Trophoblast cell (in vitro differentiated cells and primary cell): ENCODE measurements around the gene EBF3.
A peak's percentile ranks its signal among the peaks of the same experiment; 100 is the strongest.

Experiments used
- DNase-seq, 2 donors: peaks; one replicate each; pipeline ENCODE4 v3.0.0-alpha.2; 2016
- H2AFZ ChIP-seq: 2 replicates; pipeline ENCODE4 v1.6.1; 2013; ENCODE audit warnings: low read length, moderate library complexity, mild to moderate bottlenecking; ENCODE audit not compliant: insufficient read depth, poor library complexity
- H2AK5ac ChIP-seq: 2 replicates; pipeline ENCODE4 v1.6.1; 2013; ENCODE audit warnings: mild to moderate bottlenecking, low read length
- H2BK120ac ChIP-seq: 2 replicates; pipeline ENCODE4 v1.6.1; 2013; ENCODE audit warnings: low read length, mild to moderate bottlenecking, moderate library complexity; ENCODE audit not compliant: insufficient read depth, poor library complexity
- H2BK12ac ChIP-seq: 2 replicates; pipeline ENCODE4 v1.6.1; 2013; ENCODE audit warnings: mild to moderate bottlenecking, low read length, moderate library complexity
- H2BK5ac ChIP-seq: 2 replicates; pipeline ENCODE4 v1.6.1; 2013; ENCODE audit warnings: low read length, low read depth, moderate library complexity, mild to moderate bottlenecking; ENCODE audit not compliant: poor library complexity
- H3K14ac ChIP-seq: 2 replicates; pipeline ENCODE4 v1.6.1; 2013; ENCODE audit warnings: mild to moderate bottlenecking, low read length
- H3K18ac ChIP-seq: 2 replicates; pipeline ENCODE4 v1.6.1; 2013; ENCODE audit warnings: mild to moderate bottlenecking, low read length
- H3K23ac ChIP-seq: 2 replicates; pipeline ENCODE4 v1.6.1; 2013; ENCODE audit warnings: low read length
- H3K27ac ChIP-seq: 2 replicates; pipeline ENCODE4 v1.5.1; 2013; ENCODE audit warnings: low read depth, mild to moderate bottlenecking, inconsistent platforms, low read length, moderate library complexity
- H3K27me3 ChIP-seq: 2 replicates; pipeline ENCODE4 v1.6.1; 2013; ENCODE audit warnings: inconsistent platforms, mild to moderate bottlenecking, low read length, moderate library complexity; ENCODE audit not compliant: insufficient read depth
- H3K36me3 ChIP-seq, 2 experiments: 1 replicate in 1 of 2; 2 replicates in 1 of 2; pipeline ENCODE4 v1.6.1; 2013; ENCODE audit warnings: low read length in 2 of 2, mild to moderate bottlenecking in 2 of 2, moderate library complexity in 1 of 2; ENCODE audit not compliant: insufficient read depth in 2 of 2, control insufficient read depth in 1 of 2
- H3K4ac ChIP-seq: 2 replicates; pipeline ENCODE4 v1.6.1; 2013; ENCODE audit warnings: low read depth, mild to moderate bottlenecking, low read length, moderate library complexity
- H3K4me1 ChIP-seq, 2 experiments: 1 replicate in 1 of 2; 2 replicates in 1 of 2; pipeline ENCODE4 v1.6.1; 2013; ENCODE audit warnings: low read length in 2 of 2, mild to moderate bottlenecking in 2 of 2, moderate library complexity in 1 of 2; ENCODE audit not compliant: insufficient read depth in 2 of 2, control insufficient read depth in 1 of 2
- H3K4me2 ChIP-seq: 2 replicates; pipeline ENCODE4 v1.6.1; 2013; ENCODE audit warnings: inconsistent platforms, mild to moderate bottlenecking, low read length, moderate library complexity
- H3K4me3 ChIP-seq: 2 replicates; pipeline ENCODE4 v1.5.1; 2013; ENCODE audit warnings: mild to moderate bottlenecking, low read depth, low read length, inconsistent platforms
- H3K79me1 ChIP-seq: one replicate; pipeline ENCODE4 v1.6.1; 2013; ENCODE audit warnings: low read length
- H3K79me2 ChIP-seq: 2 replicates; pipeline ENCODE4 v1.6.1; 2013; ENCODE audit warnings: low read length, mild to moderate bottlenecking; ENCODE audit not compliant: control insufficient read depth, insufficient read depth, poor library complexity
- H3K9ac ChIP-seq: 2 replicates; pipeline ENCODE4 v1.6.1; 2013; ENCODE audit warnings: mild to moderate bottlenecking, low read length
- H3K9me3 ChIP-seq: 2 replicates; pipeline ENCODE4 v1.6.1; 2013; ENCODE audit warnings: low read depth, mild to moderate bottlenecking, control low read depth, inconsistent platforms, low read length; ENCODE audit not compliant: insufficient read depth
- H4K12ac ChIP-seq: 2 replicates; pipeline ENCODE4 v1.6.1; 2013; ENCODE audit warnings: low read depth, mild to moderate bottlenecking, low read length, moderate library complexity
- H4K8ac ChIP-seq: 2 replicates; pipeline ENCODE4 v1.6.1; 2013; ENCODE audit warnings: low read depth, mild to moderate bottlenecking, low read length, moderate library complexity
- H4K91ac ChIP-seq: one replicate; pipeline ENCODE4 v1.6.1; 2013; ENCODE audit warnings: low read depth, mild to moderate bottlenecking, low read length, moderate library complexity
- WGBS: extraction: QIAGEN DNeasy Blood & Tissue Kit; methylation state at CpG from one replicate; pipeline ENCODE4 v1.1.7; 2013; ENCODE audit warnings: missing lambda C conversion rate; ENCODE audit not compliant: insufficient read length, insufficient coverage; ENCODE audit errors: extremely low coverage; 5-methylcytosine and 5-hydroxymethylcytosine counted together

EBF3 gene

DNA sequence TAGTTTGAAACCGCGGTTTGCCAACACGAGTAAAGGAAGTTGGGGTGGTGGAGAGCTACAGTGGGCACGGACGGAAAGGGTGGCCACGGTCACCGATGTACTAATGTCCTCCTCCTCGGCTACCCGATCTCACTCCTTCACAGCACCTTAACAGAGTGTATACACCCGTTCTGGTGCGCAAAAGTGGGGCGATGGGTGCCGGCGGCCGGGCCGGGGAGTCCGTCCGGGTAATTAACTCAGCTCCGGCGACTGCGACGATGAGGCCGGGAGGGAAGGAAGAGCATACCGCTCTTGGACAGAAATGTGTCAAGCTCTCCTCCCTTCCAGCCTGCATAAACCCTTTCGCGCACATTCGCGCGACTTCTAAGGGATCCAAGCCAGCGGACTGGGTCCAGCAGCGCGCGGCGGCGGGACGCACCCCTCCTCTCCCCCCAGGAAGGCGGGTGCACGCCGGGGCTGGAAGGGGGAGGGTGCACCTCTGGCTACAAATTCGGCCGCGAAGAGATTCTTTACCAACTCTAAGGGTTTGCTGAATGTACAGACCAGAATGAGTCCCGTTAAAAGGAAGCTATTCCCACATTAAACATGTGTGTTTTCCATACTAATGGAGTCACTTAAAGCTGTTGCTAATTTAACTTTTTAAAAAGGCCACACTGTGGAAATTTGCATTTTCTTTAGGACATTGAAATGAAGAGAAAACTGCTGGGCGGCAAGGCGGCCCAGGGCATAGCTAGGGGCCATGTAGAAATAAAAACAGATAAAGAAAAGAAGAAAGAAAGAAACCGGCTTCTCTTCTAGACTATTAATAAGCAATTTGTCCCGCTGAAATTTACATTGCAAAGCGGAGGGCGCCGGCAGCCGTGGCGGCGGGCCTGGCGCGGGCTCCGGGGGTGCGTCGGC lies 6.6 kb upstream of the EBF3 start:
- Histone ChIP-seq H3K79me1 (no peaks in the 10 kb centered on the region), H3K9me3 (peaks cover 12% of the 10 kb centered on the region), H3K36me3 (no peaks in the 10 kb centered on the region), H2BK5ac (no peak overlapping the region), H2AFZ (no peak overlapping the region), H4K91ac (no peak overlapping the region), H3K4me3 (peak overlapping the region; percentile 53), H3K4ac (no peak overlapping the region), H3K18ac (no peak overlapping the region), H2BK12ac (no peak overlapping the region), H3K9ac (no peak overlapping the region), H3K4me2 (peak overlapping the region; percentile 35), H3K27me3 (peaks cover 78% of the 10 kb centered on the region), H2AK5ac (no peak overlapping the region), H3K79me2 (no peaks in the 10 kb centered on the region), H4K12ac (no peak overlapping the region), H2BK120ac (no peak overlapping the region), H3K14ac (no peak overlapping the region), H3K27ac (no peak overlapping the region), H3K4me1 (peaks cover 7 to 8% of the 10 kb centered on the region in 2 experiments), H3K23ac (no peak overlapping the region), H4K8ac (no peak overlapping the region)
- no CpG with 5 or more reads among the region's 58 CpGs for WGBS
- DNase-seq: no peak

DNA sequence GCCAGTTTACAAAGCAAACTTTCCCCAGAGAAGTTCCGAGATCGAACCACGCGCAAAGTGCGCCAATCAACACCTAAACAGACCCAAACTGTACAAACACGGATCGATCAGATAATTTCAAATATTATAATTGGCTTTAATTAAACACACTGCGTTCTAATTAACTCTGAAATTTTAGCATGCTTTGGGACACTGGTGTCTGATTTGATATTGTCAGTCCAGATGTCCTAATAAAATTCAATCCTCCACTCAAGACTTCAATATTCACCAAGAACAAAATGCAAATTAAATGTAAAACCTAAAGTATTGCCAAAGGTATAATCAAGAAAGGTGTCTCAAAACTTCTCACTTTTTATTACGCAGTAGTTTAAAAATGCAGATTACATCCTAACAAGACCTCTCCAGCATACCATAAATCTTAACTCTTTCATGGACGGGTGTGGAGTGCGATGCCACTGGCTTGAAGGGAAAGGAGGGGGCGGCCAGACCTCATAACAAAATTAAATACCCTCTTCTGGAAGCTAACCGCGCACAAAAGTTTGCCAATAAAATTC lies 5.9 kb upstream of the EBF3 start:
- Histone ChIP-seq H3K18ac (no peak overlapping the region), H4K91ac (no peak overlapping the region), H3K27me3 (peaks cover 82% of the 10 kb centered on the region), H4K12ac (no peak overlapping the region), H3K4me2 (no peak overlapping the region), H2BK120ac (no peak overlapping the region), H3K4me3 (no peak overlapping the region), H2AFZ (no peak overlapping the region), H3K79me2 (no peaks in the 10 kb centered on the region), H3K9me3 (peaks cover 12% of the 10 kb centered on the region), H3K36me3 (no peaks in the 10 kb centered on the region), H2BK12ac (no peak overlapping the region), H3K4me1 (peaks cover 7 to 8% of the 10 kb centered on the region in 2 experiments), H3K23ac (no peak overlapping the region), H2AK5ac (no peak overlapping the region), H3K4ac (no peak overlapping the region), H3K79me1 (no peaks in the 10 kb centered on the region), H3K9ac (no peak overlapping the region), H2BK5ac (no peak overlapping the region), H4K8ac (no peak overlapping the region), H3K27ac (no peak overlapping the region), H3K14ac (no peak overlapping the region)
- no CpG with 5 or more reads among the region's 14 CpGs for WGBS
- DNase-seq: no peak

- no peaks in the 10 kb centered on the region for H3K79me1 ChIP-seq
- H3K14ac ChIP-seq: no peak overlapping the region
- H3K27me3 ChIP-seq: peaks cover 88% of the 10 kb centered on the region
- no peak overlapping the region for H3K4me2 ChIP-seq
- H2AFZ ChIP-seq: no peak overlapping the region
- DNase-seq: no peak
- no peak overlapping the region for H2BK120ac ChIP-seq
- no peaks in the 10 kb centered on the region for H3K36me3 ChIP-seq
- WGBS: no CpG with 5 or more reads among the region's 68 CpGs
- no peak overlapping the region for H4K12ac ChIP-seq
- H3K9me3 ChIP-seq: peaks cover 12% of the 10 kb centered on the region
- H3K4me3 ChIP-seq: no peak overlapping the region
- no peaks in the 10 kb centered on the region for H3K79me2 ChIP-seq
- H4K91ac ChIP-seq: no peak overlapping the region
- H2BK12ac ChIP-seq: no peak overlapping the region
- no peak overlapping the region for H3K4ac ChIP-seq
- no peak overlapping the region for H2AK5ac ChIP-seq
- peaks cover 12 to 14% of the 10 kb centered on the region in 2 experiments for H3K4me1 ChIP-seq
- H3K27ac ChIP-seq: no peak overlapping the region
- H3K23ac ChIP-seq: no peak overlapping the region
- no peak overlapping the region for H3K18ac ChIP-seq
- no peak overlapping the region for H3K9ac ChIP-seq
- no peak overlapping the region for H2BK5ac ChIP-seq
- no peak overlapping the region for H4K8ac ChIP-seq
These were observed 5.3 kb upstream of the EBF3 start for GRCh38 chr10:129969184-129969910.

- DNase-seq: no peak
- no peaks in the 10 kb centered on the region for H3K79me1 ChIP-seq
- peaks cover 14 to 15% of the 10 kb centered on the region in 2 experiments for H3K4me1 ChIP-seq
- no peak overlapping the region for H2BK5ac ChIP-seq
- peaks cover 89% of the 10 kb centered on the region for H3K27me3 ChIP-seq
- H3K27ac ChIP-seq: no peak overlapping the region
- H2BK120ac ChIP-seq: no peak overlapping the region
- no peak overlapping the region for H3K9ac ChIP-seq
- no peak overlapping the region for H2AK5ac ChIP-seq
- H3K14ac ChIP-seq: no peak overlapping the region
- no peak overlapping the region for H3K4ac ChIP-seq
- no peak overlapping the region for H4K12ac ChIP-seq
- H3K18ac ChIP-seq: no peak overlapping the region
- H3K4me3 ChIP-seq: no peak overlapping the region
- H3K4me2 ChIP-seq: no peak overlapping the region
- no peaks in the 10 kb centered on the region for H3K79me2 ChIP-seq
- no peak overlapping the region for H2BK12ac ChIP-seq
- H3K36me3 ChIP-seq: no peaks in the 10 kb centered on the region
- no peak overlapping the region for H3K23ac ChIP-seq
- no peak overlapping the region for H4K8ac ChIP-seq
- H3K9me3 ChIP-seq: peaks cover 12% of the 10 kb centered on the region
- no peak overlapping the region for H2AFZ ChIP-seq
- H4K91ac ChIP-seq: no peak overlapping the region
- WGBS: no CpG with 5 or more reads among the region's 15 CpGs
These were observed 4.7 kb upstream of the EBF3 start for GRCh38 chr10:129968853-129969183.
